HepG2 (cell line): ENCODE data around the gene PRDM7. TPM values are rescaled to one million over a fixed set of nuclear protein-coding genes. Genes with fewer than 3 reads are reported as not detected.
A peak's percentile ranks its signal among the peaks of the same experiment; 100 is the strongest.

Experiments
- AHR ChIP-seq: IDR thresholded peaks from 2 replicates; pipeline ENCODE4 v1.6.1; 2018; ENCODE audit warnings: missing genetic modification reagents, missing compliant biosample characterization
- CENPX ChIP-seq: sonication (generic); formaldehyde crosslinking; IDR thresholded peaks from 2 replicates; pipeline ENCODE4 v1.9.0; 2021; ENCODE audit warnings: mild to moderate bottlenecking, missing genetic modification reagents, moderate library complexity
- FOXK1 ChIP-seq: sonication (generic); formaldehyde crosslinking; IDR thresholded peaks from 2 replicates; pipeline ENCODE4 v1.4.0; 2020; ENCODE audit warnings: low read depth, missing genetic modification reagents, borderline replicate concordance
- KLF9 ChIP-seq: IDR thresholded peaks from 2 replicates; pipeline ENCODE4 v1.6.1; 2016; ENCODE audit warnings: low read depth
- MTF1 ChIP-seq: sonication (generic); formaldehyde crosslinking; IDR thresholded peaks from 2 replicates; pipeline ENCODE4 v1.5.0; 2020; ENCODE audit warnings: missing genetic modification reagents
- RXRA ChIP-seq: sonication (generic); formaldehyde crosslinking; IDR thresholded peaks from 2 replicates; pipeline ENCODE4 v1.5.1; 2020; ENCODE audit warnings: missing genetic modification reagents
- SRSF4 ChIP-seq: fragments of 200-400 bp; formaldehyde crosslinking; IDR thresholded peaks from one replicate; pipeline ENCODE4 v1.6.1; 2018; ENCODE audit warnings: mild to moderate bottlenecking, low read depth, low read length, moderate library complexity; ENCODE audit not compliant: poor library complexity, severe bottlenecking
- ZNF12 ChIP-seq: sonication (generic); formaldehyde crosslinking; IDR thresholded peaks from 2 replicates; pipeline ENCODE4 v1.5.0; 2020; ENCODE audit warnings: missing genetic modification reagents
- ZNF382 ChIP-seq: sonication (generic); formaldehyde crosslinking; IDR thresholded peaks from 2 replicates; pipeline ENCODE4 v1.5.0; 2020; ENCODE audit warnings: missing genetic modification reagents, mild to moderate bottlenecking, borderline replicate concordance
- ZNF431 ChIP-seq: sonication (generic); formaldehyde crosslinking; IDR thresholded peaks from 2 replicates; pipeline ENCODE4 v1.9.0; 2022; ENCODE audit warnings: missing genetic modification reagents, low read depth, mild to moderate bottlenecking, borderline replicate concordance
- ZNF441 ChIP-seq: sonication (generic); formaldehyde crosslinking; IDR thresholded peaks from 2 replicates; pipeline ENCODE4 v1.7.0; 2021; ENCODE audit warnings: missing genetic modification reagents, borderline replicate concordance
- ZNF556 ChIP-seq: sonication (generic); formaldehyde crosslinking; IDR thresholded peaks from 2 replicates; pipeline ENCODE4 v1.4.0; 2020; ENCODE audit warnings: mild to moderate bottlenecking, missing genetic modification reagents, borderline replicate concordance
- ZNF629 ChIP-seq: sonication (generic); formaldehyde crosslinking; conservative IDR thresholded peaks from 2 replicates; pipeline ENCODE4 v1.5.0; 2020; ENCODE audit warnings: missing genetic modification reagents
- ZNF850 ChIP-seq: sonication (generic); formaldehyde crosslinking; conservative IDR thresholded peaks from 2 replicates; pipeline ENCODE4 v1.9.0; 2021; ENCODE audit warnings: mild to moderate bottlenecking, missing genetic modification reagents
- polyA plus RNA-seq, 8 experiments: library from polyadenylated mRNA; depleted of rRNA in 3 of 8; stranded (reverse) in 7 of 8; unstranded in 1 of 8; fragments of >200 nt; fragmentation: Illumina TruSeq in 4 of 8; extraction: Trizol in 4 of 8; gene quantifications; 2 replicates each; pipeline versions ENCODE4 v1.2.1 to v1.2.3, GENCODE V29; 2011 to 2016; ENCODE audit warnings: low read depth in 4 of 8, missing spikeins in 1 of 8, mixed read lengths in 1 of 8; ENCODE audit not compliant: insufficient read depth in 1 of 8
- total RNA-seq, 5 experiments: library from RNA; depleted of rRNA; stranded (reverse); fragments of >200 nt; fragmentation: Illumina TruSeq; extraction: Trizol; gene quantifications; 2 replicates each; pipeline ENCODE4 v1.2.3, GENCODE V29; 2016; ENCODE audit warnings: low read depth in 1 of 5
- TF ChIP-seq, protein P1 (sequence below): sonication (generic); formaldehyde crosslinking; conservative IDR thresholded peaks from 2 replicates; pipeline ENCODE4 v1.4.0; 2020; ENCODE audit warnings: missing genetic modification reagents
- TF ChIP-seq, protein P2 (sequence below): IDR thresholded peaks from 2 replicates; pipeline ENCODE4 v1.6.1; 2016; ENCODE audit warnings: missing compliant biosample characterization, missing genetic modification reagents, borderline replicate concordance
- TF ChIP-seq, protein P3 (sequence below): sonication (generic); formaldehyde crosslinking; IDR thresholded peaks from 2 replicates; pipeline ENCODE4 v1.4.0; 2020; ENCODE audit warnings: mild to moderate bottlenecking, missing genetic modification reagents
- TF ChIP-seq, protein P4 (sequence below): IDR thresholded peaks from 2 replicates; pipeline ENCODE4 v1.6.1; 2016; ENCODE audit warnings: mild to moderate bottlenecking, missing biosample characterization, missing genetic modification reagents
- TF ChIP-seq, protein P5 (sequence below): sonication (generic); formaldehyde crosslinking; IDR thresholded peaks from 2 replicates; pipeline ENCODE4 v1.4.0; 2020; ENCODE audit warnings: mild to moderate bottlenecking, missing genetic modification reagents, borderline replicate concordance

Gene PRDM7
- total and polyA plus RNA-seq, 2 of the 13 experiments (the other 11 are each of a cell fraction or from before 2014, with no cell fraction given): not detected

DNA sequence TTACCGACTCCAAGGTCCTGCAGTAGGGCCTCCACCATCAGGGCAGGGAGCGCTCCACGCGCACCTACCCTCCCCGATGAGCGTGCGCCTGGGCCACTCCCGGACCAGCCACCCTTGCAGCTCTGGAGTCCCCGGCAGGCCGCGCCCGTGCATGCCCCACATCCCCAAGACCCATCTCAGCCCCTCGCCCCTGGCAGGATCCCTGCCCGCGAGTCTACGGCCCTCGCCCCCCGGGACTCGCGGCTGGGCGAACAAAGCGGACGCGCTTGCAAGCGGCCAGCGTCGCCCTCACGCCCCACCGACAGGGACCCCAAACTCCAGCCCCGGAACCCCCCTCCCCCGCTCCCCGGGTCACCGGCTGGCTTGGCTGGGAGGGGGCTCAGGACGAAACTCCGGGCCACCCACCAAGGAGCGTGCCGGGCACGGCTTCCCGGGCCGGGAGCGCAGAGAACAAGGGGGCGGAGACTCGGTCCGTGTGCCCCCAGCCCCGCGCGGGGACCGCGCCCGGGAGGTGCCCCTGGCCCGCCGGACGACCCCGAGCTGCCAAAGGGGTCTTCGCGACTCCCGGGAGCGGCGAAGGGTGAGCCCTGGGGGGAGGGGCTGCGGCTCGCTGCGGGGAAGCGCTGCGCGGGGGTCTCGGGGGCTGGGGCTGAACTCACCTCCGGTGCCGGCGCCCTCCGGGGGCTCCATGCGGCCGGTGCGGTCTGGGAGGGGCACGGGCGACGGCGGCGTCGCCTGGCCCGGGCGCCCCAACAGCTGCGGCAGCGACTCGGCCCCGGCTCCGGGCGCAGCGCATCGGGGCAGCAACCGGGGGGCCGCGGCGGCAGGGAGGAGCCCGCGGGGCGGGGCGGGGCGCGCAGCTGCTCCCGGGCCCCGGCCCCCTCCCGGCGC lies 58.2 kb downstream of the PRDM7 start, which contains the start of gene DBNDD1 (continued):
- TF ChIP-seq ZNF431 (no peak), ZNF382 (no peak), FOXK1 (0 out of 2 replicates have a peak, but pooled peaks have one; percentile 8), ZNF556 (CRISPR knock-in tag) (0 out of 2 replicates have a peak, but pooled peaks have one; percentile 44), ZNF850 (CRISPR knock-in tag) (no peak), RXRA (CRISPR knock-in tag) (peak; percentile 49; the same call in 1 of the 2 replicates), CENPX (no peak), KLF9 (CRISPR knock-in tag) (no peak), SRSF4 (no peak), MTF1 (CRISPR knock-in tag) (no peak), ZNF441 (CRISPR knock-in tag) (no peak), ZNF629 (CRISPR knock-in tag) (no peak), ZNF12 (CRISPR knock-in tag) (peak; percentile 38), AHR (no peak)
- TF ChIP-seq, protein P1, sequence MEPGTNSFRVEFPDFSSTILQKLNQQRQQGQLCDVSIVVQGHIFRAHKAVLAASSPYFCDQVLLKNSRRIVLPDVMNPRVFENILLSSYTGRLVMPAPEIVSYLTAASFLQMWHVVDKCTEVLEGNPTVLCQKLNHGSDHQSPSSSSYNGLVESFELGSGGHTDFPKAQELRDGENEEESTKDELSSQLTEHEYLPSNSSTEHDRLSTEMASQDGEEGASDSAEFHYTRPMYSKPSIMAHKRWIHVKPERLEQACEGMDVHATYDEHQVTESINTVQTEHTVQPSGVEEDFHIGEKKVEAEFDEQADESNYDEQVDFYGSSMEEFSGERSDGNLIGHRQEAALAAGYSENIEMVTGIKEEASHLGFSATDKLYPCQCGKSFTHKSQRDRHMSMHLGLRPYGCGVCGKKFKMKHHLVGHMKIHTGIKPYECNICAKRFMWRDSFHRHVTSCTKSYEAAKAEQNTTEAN (CRISPR knock-in tag): no peak
- TF ChIP-seq, protein P2, sequence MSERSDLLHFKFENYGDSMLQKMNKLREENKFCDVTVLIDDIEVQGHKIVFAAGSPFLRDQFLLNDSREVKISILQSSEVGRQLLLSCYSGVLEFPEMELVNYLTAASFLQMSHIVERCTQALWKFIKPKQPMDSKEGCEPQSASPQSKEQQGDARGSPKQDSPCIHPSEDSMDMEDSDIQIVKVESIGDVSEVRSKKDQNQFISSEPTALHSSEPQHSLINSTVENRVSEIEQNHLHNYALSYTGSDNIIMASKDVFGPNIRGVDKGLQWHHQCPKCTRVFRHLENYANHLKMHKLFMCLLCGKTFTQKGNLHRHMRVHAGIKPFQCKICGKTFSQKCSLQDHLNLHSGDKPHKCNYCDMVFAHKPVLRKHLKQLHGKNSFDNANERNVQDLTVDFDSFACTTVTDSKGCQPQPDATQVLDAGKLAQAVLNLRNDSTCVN (CRISPR knock-in tag): no peak
- TF ChIP-seq, protein P3, sequence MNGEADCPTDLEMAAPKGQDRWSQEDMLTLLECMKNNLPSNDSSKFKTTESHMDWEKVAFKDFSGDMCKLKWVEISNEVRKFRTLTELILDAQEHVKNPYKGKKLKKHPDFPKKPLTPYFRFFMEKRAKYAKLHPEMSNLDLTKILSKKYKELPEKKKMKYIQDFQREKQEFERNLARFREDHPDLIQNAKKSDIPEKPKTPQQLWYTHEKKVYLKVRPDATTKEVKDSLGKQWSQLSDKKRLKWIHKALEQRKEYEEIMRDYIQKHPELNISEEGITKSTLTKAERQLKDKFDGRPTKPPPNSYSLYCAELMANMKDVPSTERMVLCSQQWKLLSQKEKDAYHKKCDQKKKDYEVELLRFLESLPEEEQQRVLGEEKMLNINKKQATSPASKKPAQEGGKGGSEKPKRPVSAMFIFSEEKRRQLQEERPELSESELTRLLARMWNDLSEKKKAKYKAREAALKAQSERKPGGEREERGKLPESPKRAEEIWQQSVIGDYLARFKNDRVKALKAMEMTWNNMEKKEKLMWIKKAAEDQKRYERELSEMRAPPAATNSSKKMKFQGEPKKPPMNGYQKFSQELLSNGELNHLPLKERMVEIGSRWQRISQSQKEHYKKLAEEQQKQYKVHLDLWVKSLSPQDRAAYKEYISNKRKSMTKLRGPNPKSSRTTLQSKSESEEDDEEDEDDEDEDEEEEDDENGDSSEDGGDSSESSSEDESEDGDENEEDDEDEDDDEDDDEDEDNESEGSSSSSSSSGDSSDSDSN: peak; percentile 88
- TF ChIP-seq, protein P4, sequence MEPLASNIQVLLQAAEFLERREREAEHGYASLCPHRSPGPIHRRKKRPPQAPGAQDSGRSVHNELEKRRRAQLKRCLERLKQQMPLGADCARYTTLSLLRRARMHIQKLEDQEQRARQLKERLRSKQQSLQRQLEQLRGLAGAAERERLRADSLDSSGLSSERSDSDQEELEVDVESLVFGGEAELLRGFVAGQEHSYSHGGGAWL (CRISPR knock-in tag): peak; percentile 63; the same call in 1 of the 2 replicates
- TF ChIP-seq, protein P5, sequence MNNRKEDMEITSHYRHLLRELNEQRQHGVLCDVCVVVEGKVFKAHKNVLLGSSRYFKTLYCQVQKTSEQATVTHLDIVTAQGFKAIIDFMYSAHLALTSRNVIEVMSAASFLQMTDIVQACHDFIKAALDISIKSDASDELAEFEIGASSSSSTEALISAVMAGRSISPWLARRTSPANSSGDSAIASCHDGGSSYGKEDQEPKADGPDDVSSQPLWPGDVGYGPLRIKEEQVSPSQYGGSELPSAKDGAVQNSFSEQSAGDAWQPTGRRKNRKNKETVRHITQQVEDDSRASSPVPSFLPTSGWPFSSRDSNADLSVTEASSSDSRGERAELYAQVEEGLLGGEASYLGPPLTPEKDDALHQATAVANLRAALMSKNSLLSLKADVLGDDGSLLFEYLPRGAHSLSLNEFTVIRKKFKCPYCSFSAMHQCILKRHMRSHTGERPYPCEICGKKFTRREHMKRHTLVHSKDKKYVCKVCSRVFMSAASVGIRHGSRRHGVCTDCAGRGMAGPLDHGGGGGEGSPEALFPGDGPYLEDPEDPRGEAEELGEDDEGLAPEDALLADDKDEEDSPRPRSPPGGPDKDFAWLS (CRISPR knock-in tag): no peak
